Bronchial epithelial cell (primary cell): ENCODE results near the gene NRF1. TPM values are rescaled to one million over a fixed set of nuclear protein-coding genes. Genes with fewer than 3 reads are reported as not detected.

Experiments
- DNase-seq: peaks from one replicate; pipeline ENCODE4 v3.0.0-alpha.2; 2010; ENCODE audit warnings: low read depth
- FAIRE-seq: peaks from 2 replicates; lab custom pipeline; 2011; peaks lifted over from hg19 to GRCh38; lab: Jason Lieb, UNC
- H3K27me3 ChIP-seq: 2 replicates; pipeline ENCODE4 v1.5.1; 2011; ENCODE audit warnings: low read length; ENCODE audit not compliant: control insufficient read depth, insufficient read depth
- H3K36me3 ChIP-seq: 2 replicates; pipeline ENCODE4 v1.5.1; 2011; ENCODE audit warnings: low read length; ENCODE audit not compliant: control insufficient read depth, insufficient read depth
- H3K4me3 ChIP-seq: 2 replicates; pipeline ENCODE4 v1.5.1; 2011; ENCODE audit warnings: mild to moderate bottlenecking, low read depth, low read length, control low read depth
- total RNA-seq: library from RNA; depleted of rRNA; stranded (reverse); fragments of >200 nt; gene quantifications from 2 replicates; pipeline ENCODE4 v1.2.1, GENCODE V29; 2014
- TF ChIP-seq, protein P1 (sequence below): IDR thresholded peaks from 2 replicates; pipeline ENCODE4 v1.5.1; 2011; ENCODE audit warnings: mild to moderate bottlenecking, moderate library complexity, low read length, control low read depth, inconsistent platforms; ENCODE audit not compliant: insufficient read depth, severe bottlenecking

The NRF1 gene
- total RNA-seq, 1 donor from 2014 or later: 12.1 TPM

DNA sequence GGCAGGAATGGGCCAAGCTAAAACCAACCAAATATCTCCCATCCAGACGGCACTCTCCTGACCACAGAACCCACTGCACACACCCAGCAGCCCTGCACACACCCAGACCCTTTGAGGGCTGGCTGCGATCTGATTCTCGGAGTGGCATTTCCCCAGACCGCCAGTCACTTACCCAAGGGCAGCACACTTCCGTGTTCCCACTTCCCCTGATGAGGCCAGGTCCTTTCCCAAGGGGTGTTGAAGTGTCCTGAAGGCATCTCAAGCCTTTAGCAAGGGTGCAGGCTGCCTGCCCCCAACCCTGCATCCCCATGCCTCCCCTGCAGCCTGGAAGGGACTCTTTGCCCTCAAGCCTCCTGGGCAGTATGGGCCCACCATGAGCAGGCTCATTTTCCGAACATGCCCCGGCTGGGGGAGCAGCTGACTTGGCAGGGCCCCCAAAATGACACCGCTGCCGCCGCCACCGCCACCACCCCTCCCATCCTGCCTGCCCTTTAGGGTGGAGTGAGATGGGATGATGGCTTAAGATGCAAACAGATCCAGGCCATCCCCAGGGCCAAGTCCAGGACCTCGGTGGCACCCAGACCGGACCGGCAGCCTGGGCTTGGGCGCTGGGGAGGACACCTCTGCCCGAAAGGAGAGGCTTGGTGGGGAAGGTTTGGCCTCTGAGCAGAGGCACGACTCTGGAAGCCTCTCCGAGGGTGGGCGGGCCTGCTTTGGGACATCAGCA lies 159.8 kb downstream of the NRF1 start:
- TF ChIP-seq, protein P1, sequence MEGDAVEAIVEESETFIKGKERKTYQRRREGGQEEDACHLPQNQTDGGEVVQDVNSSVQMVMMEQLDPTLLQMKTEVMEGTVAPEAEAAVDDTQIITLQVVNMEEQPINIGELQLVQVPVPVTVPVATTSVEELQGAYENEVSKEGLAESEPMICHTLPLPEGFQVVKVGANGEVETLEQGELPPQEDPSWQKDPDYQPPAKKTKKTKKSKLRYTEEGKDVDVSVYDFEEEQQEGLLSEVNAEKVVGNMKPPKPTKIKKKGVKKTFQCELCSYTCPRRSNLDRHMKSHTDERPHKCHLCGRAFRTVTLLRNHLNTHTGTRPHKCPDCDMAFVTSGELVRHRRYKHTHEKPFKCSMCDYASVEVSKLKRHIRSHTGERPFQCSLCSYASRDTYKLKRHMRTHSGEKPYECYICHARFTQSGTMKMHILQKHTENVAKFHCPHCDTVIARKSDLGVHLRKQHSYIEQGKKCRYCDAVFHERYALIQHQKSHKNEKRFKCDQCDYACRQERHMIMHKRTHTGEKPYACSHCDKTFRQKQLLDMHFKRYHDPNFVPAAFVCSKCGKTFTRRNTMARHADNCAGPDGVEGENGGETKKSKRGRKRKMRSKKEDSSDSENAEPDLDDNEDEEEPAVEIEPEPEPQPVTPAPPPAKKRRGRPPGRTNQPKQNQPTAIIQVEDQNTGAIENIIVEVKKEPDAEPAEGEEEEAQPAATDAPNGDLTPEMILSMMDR: no peak
- H3K4me3 ChIP-seq: no peak overlapping the region
- DNase-seq: no peak
- no peak for FAIRE-seq
- peaks cover 5% of the 10 kb centered on the region for H3K36me3 ChIP-seq
- H3K27me3 ChIP-seq: no peaks in the 10 kb centered on the region

DNA sequence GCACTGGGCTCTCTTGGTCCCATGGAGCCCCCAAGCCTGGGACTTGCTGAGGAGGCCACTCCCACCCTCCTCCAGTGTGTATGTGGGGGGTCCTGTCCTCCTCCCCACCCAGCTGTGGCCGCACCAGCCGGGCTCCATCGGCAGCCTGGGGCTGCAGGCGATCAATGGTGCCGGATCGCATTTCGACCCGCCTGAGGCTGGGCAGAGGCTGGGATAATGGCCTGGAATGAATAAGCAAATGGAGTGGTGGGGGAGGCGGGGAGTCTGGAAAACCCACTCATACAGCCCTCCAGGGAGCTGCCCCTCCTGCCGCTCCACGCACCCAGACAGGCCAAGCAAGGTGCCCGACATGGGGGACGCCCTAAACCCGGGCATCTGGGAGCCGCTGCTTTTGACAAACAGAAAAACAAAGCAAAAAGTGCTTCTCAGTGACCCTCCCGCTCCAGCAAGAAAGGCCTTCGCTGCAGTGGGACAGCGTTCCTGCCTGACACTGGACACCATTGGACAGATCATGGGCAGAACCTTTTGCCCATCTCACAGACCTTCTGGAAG lies 160.5 kb downstream of the NRF1 start:
- TF ChIP-seq, protein P1: no peak

DNA sequence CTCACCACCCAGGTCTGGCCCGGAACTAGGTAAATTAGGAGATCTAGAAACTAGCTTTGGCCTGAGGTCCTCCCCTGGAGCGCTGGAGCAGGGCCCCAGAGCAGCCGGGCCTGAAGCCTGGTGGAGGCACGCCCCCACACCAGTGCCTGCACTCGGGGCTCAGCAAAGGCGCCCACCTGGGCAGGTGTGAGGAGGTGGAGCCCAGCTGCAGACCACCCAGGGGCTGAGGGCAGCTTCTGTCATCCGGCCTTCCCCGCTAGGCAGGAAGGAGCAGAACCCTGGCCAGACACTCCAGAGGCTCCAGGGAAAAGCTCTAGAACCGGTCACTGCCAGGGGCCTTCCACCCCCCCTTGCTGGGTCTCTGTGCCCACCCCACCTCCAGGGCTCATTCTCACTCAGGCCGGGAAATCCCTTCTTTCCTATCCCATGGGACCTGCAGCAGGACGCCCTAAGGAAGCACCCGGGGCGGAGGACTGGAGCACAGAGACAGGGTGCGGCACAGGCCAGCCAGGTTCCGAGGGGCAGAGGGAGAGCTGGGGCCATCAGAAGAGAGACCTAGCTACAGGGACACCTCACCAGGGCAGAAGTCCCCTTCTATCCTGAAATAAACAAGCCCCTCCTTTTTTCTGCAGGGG lies 161.2 kb downstream of the NRF1 start:
- FAIRE-seq (no peak), DNase-seq (no peak)
- TF ChIP-seq, protein P1: no peak
- Histone ChIP-seq H3K36me3 (peaks cover 6% of the 10 kb centered on the region), H3K27me3 (no peaks in the 10 kb centered on the region), H3K4me3 (no peak overlapping the region)

More for the DNA sequence above, 160.5 kb downstream of the NRF1 start:
- Histone ChIP-seq H3K27me3 (no peaks in the 10 kb centered on the region), H3K36me3 (peaks cover 6% of the 10 kb centered on the region), H3K4me3 (no peak overlapping the region)
- FAIRE-seq (no peak), DNase-seq (no peak)

DNA sequence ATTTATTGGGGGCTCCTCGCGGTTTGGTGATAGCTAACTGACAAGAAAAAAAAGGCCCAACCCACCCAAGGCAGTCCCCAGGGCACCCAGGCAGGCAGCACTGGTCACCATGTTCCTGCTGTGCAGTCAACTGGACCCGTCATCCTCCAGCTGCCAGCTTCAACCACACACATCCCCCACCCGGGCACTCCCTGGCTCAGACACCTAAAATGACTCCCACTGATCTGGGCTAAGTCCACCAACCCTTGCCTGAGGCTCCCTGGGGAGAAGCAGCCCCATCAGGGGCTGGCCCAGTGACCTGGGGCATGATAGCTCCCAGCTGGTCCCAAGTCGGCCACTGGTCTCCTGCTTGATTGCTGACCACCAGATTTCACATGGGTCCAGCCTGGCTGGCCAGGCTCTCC lies 161.8 kb downstream of the NRF1 start:
- DNase-seq (no peak), FAIRE-seq (no peak)

DNA sequence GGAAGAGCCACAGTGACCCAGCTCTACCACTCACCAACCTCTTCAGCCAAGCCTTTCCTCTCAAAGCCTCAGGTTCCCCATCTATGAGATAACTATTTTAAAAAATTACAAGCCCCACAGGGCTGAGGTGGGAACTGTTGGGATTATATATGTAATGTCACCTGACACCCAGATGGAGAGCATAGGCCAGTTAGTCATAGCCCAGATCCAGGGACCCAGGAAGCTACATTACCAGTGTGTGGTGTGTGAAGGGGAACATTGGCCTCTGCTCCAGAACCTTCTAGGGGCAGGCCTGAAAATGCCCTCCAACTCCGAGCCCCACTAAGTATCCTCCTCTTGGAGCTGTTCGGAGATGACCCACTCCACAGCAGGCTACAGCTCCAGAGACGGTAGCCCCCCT lies 162.4 kb downstream of the NRF1 start:
- no peak for FAIRE-seq
- no peaks in the 10 kb centered on the region for H3K27me3 ChIP-seq
- no peak for DNase-seq
- no peak overlapping the region for H3K4me3 ChIP-seq
- H3K36me3 ChIP-seq: peaks cover 3% of the 10 kb centered on the region
- TF ChIP-seq, protein P1: no peak

More for the DNA sequence above, 161.8 kb downstream of the NRF1 start:
- TF ChIP-seq, protein P1: no peak
- no peak overlapping the region for H3K4me3 ChIP-seq
- H3K27me3 ChIP-seq: no peaks in the 10 kb centered on the region
- peaks cover 3% of the 10 kb centered on the region for H3K36me3 ChIP-seq
